ENCODE results near the gene FGD4.

The FGD4 gene

GRCh38 chr12:32399370-32400113 is at the start of gene FGD4:
FGD4 (plus strand) TSS chr12:32399558.
- peak; percentile 94 for DNase-seq (ENCODE audit: low read depth, low spot score)

GRCh38 chr12:32353540-32353939 is 45.8 kb upstream of the FGD4 start:
- no peak for DNase-seq (ENCODE audit: low read depth, low spot score)

GRCh38 chr12:32357601-32358249 is 41.6 kb upstream of the FGD4 start:
- DNase-seq (ENCODE audit: low read depth, low spot score): no peak

GRCh38 chr12:32360956-32361355 is 38.4 kb upstream of the FGD4 start:
- no peak for DNase-seq (ENCODE audit: low read depth, low spot score)

- DNase-seq (ENCODE audit: low read depth, low spot score): no peak
Observed at GRCh38 chr12:32362892-32363291, 36.5 kb upstream of the FGD4 start.

- DNase-seq (ENCODE audit: low read depth, low spot score): peak; percentile 70
Observed at GRCh38 chr12:32365473-32366064, 33.8 kb upstream of the FGD4 start.

GRCh38 chr12:32366714-32367113 is 32.6 kb upstream of the FGD4 start:
- no peak for DNase-seq (ENCODE audit: low read depth, low spot score)

- no peak for DNase-seq (ENCODE audit: low read depth, low spot score)
Observed at GRCh38 chr12:32367381-32367780, 32.0 kb upstream of the FGD4 start.

- DNase-seq (ENCODE audit: low read depth, low spot score): no peak
Observed at GRCh38 chr12:32369202-32369601, 30.2 kb upstream of the FGD4 start.

GRCh38 chr12:32377344-32378055 is 21.9 kb upstream of the FGD4 start:
- no peak for DNase-seq (ENCODE audit: low read depth, low spot score)

- DNase-seq (ENCODE audit: low read depth, low spot score): no peak
Observed at GRCh38 chr12:32379213-32379612, 20.1 kb upstream of the FGD4 start.

- no peak for DNase-seq (ENCODE audit: low read depth, low spot score)
Observed at GRCh38 chr12:32379667-32380066, 19.7 kb upstream of the FGD4 start.

GRCh38 chr12:32382226-32382625 is 17.1 kb upstream of the FGD4 start:
- no peak for DNase-seq (ENCODE audit: low read depth, low spot score)

- DNase-seq (ENCODE audit: low read depth, low spot score): peak; percentile 73
Observed at GRCh38 chr12:32390572-32391219, 8.7 kb upstream of the FGD4 start.

- DNase-seq (ENCODE audit: low read depth, low spot score): no peak
Observed at GRCh38 chr12:32395026-32395425, 4.3 kb upstream of the FGD4 start.

GRCh38 chr12:32397696-32398095 is 1.7 kb upstream of the FGD4 start:
- DNase-seq (ENCODE audit: low read depth, low spot score): no peak

GRCh38 chr12:32398181-32398580 is 1.2 kb upstream of the FGD4 start:
- no peak for DNase-seq (ENCODE audit: low read depth, low spot score)

GRCh38 chr12:32398816-32399369 is 465 bp upstream of the FGD4 start:
- no peak for DNase-seq (ENCODE audit: low read depth, low spot score)

GRCh38 chr12:32400114-32400672 is 835 bp downstream of the FGD4 start:
- DNase-seq (ENCODE audit: low read depth, low spot score): peak; percentile 82

- DNase-seq (ENCODE audit: low read depth, low spot score): no peak
Observed at GRCh38 chr12:32400866-32401265, 1.5 kb downstream of the FGD4 start.

- peak; percentile 44 for DNase-seq (ENCODE audit: low read depth, low spot score)
Observed at GRCh38 chr12:32402170-32402569, 2.8 kb downstream of the FGD4 start.

All from ELF-1 (cell line).